HEK293 (cell line): ENCODE results near the gene WDR3.

Experiments
- CTCF ChIP-seq: fragments of 450-650 bp; formaldehyde crosslinking; IDR thresholded peaks from 2 replicates; pipeline ENCODE4 v1.5.1; 2016; ENCODE audit warnings: missing biosample characterization, missing genetic modification characterization
- ZNF274 ChIP-seq, 2 experiments: fragments of 200-500 bp in 1 of 2; fragments of 450-650 bp in 1 of 2; sonication (Bioruptor generic) in 1 of 2; formaldehyde crosslinking in 1 of 2; IDR thresholded peaks; 2 replicates each; pipeline versions ENCODE4 v1.5.1 to v1.6.1; 2014 to 2016; ENCODE audit warnings: borderline replicate concordance in 1 of 2, inconsistent platforms in 1 of 2, low read length in 1 of 2, missing biosample characterization in 1 of 2, missing genetic modification characterization in 1 of 2
- ZNF561 ChIP-seq: fragments of 450-650 bp; IDR thresholded peaks from 2 replicates; pipeline ENCODE4 v1.5.1; 2018; ENCODE audit warnings: missing biosample characterization, missing genetic modification characterization, borderline replicate concordance
- ZNF639 ChIP-seq: fragments of 450-650 bp; formaldehyde crosslinking; IDR thresholded peaks from 2 replicates; pipeline ENCODE4 v1.5.1; 2016; ENCODE audit warnings: missing biosample characterization, missing genetic modification characterization

- TF ChIP-seq ZNF274 (IDR thresholded peaks at IDR 0.05; ENCODE audit: low read length) (no peak), ZNF274 (tag by site-specific recombination; IDR thresholded peaks at IDR 0.05; ENCODE audit: borderline replicate concordance) (no peak), ZNF561 (tag by site-specific recombination) (no peak), ZNF639 (no peak), CTCF (tag by site-specific recombination) (no peak)
Measured at GRCh38 chr1:117952386-117952785, 22.8 kb downstream of the WDR3 start.
